ENCODE results near the gene AMOTL2. TPM values are rescaled to one million over a fixed set of nuclear protein-coding genes. Genes with fewer than 3 reads are reported as not detected.

The AMOTL2 gene
- total and polyA plus RNA-seq, 9 of the 15 experiments (the other 6 are each of a cell fraction or from before 2014, with no cell fraction given), result 0.12 to 0.31 TPM; not detected in 7

DNA sequence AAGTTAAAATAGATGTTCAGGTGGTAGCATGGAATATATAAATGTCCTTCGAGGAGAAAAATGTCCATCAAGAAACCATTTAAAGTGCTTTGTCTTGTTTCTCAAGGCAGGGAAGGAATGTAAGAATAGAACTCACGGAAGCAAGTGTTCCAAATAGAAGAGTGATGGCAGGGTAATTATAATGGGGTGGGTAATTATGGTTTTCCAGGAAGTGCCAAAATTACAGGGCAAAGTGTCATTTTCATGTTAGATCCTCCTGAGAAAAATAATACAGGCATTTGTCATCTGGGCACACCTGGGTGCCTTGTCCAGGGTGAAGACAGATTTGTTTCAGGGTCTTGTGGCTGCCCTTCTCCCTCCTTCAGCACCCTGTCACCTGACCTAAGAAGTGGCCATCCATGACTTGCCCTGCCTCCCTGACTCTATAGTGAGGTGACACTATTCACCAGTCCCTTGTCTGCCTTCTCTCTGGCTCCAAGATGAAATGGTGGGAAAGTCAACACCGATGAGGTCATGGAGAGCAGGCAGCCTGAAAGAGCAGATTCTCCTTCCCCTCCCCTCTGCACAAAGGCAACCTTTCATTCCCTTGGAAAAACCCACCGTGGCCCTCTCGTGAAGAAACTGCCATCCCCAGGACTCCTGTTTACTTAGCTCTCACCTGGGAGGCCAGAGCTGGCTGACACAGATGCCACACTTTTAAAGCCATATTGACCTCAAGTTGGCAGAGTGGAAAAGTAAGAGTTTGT is 45.1 kb upstream of the AMOTL2 start (continued):
- TF ChIP-seq GTF2F1 (IDR thresholded peaks at IDR 0.05; ENCODE audit: low read depth, low read length), result no peak

DNA sequence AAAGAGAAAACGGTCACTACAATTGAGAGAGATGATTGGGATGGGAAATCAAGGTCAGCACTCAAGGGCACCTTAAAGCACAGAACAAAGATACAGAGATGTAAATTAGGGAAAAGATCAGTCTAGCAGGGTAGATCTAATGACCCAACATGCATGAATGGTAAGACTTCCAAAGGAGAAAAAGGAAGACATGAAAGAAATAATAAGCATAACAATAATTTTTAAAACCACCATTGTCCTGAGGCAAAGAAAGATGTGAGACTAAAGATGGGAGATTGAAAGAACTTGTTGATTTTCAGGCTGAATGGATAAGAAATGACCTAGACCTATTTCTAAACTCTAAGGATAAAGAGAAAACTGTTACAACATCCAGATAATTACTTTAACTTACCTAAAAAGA is 34.8 kb upstream of the AMOTL2 start:
- H3K4me1 ChIP-seq (replicated peaks in 1 of 2; ENCODE audit: control insufficient read depth in 2 of 2, insufficient read depth in 2 of 2, low read length in 2 of 2), result peaks cover 0 to 8% of the 10 kb centered on the region in 2 experiments; a peak in 1 of 5 replicates
- H3K9me3 ChIP-seq (replicated peaks; ENCODE audit: control insufficient read depth, insufficient read depth, low read depth, low read length), result no peaks in the 10 kb centered on the region
- H4K20me1 ChIP-seq (replicated peaks; ENCODE audit: control insufficient read depth, insufficient read depth, low read length), result no peaks in the 10 kb centered on the region
- no peak overlapping the region for H3K4me3 ChIP-seq
- H3K9me1 ChIP-seq (ENCODE audit: control insufficient read depth, insufficient read depth, low read length), result no peaks in the 10 kb centered on the region
- ChIA-PET CTCF (ENCODE audit: low intra/inter-chr PET ratio) (interaction anchor here (0.7 kb wide), 1 partner anchor 101 kb away, joined by 3 read pairs; no protein-coding TSS in a partner anchor), POLR2A (no interaction called here)
- H2AFZ ChIP-seq (ENCODE audit: low read depth, low read length), result no peak overlapping the region
- in situ Hi-C loops (cut with MboI), result no loop called here
- 0% methylated on average over 1 of the region's 1 CpG for WGBS (ENCODE audit: insufficient coverage, low coverage, missing lambda C conversion rate)
- FAIRE-seq, result no peak
- no peak for ATAC-seq
- no peak overlapping the region for H3K4me2 ChIP-seq (ENCODE audit: insufficient read depth, low read length)
- H3K27me3 ChIP-seq (ENCODE audit: control insufficient read depth in 2 of 2, insufficient read depth in 2 of 2, low read length in 2 of 2), result peaks cover 10 to 29% of the 10 kb centered on the region in 2 experiments; a peak in 4 of 5 replicates
- intact Hi-C loops (cut with micrococcal nuclease), result no loop called here
- H3K36me3 ChIP-seq (ENCODE audit: control insufficient read depth, insufficient read depth, low read length), result no peaks in the 10 kb centered on the region
- H3K9ac ChIP-seq (ENCODE audit: insufficient read depth in 1 of 2, low read depth in 2 of 2, low read length in 2 of 2), result no peak overlapping the region
- no TSS peak for BruUV-seq (replicated peaks)
- TF ChIP-seq TAF15 (IDR thresholded peaks at IDR 0.05; ENCODE audit: low read depth, low read length) (no peak), ZNF507 (tag; conservative IDR thresholded peaks at IDR 0.05) (no peak), HNRNPH1 (optimal IDR thresholded peaks at IDR 0.05; ENCODE audit: low read depth, low read length) (no peak), EHMT2 (IDR thresholded peaks at IDR 0.05) (no peak)
- TF ChIP-seq, protein P1, sequence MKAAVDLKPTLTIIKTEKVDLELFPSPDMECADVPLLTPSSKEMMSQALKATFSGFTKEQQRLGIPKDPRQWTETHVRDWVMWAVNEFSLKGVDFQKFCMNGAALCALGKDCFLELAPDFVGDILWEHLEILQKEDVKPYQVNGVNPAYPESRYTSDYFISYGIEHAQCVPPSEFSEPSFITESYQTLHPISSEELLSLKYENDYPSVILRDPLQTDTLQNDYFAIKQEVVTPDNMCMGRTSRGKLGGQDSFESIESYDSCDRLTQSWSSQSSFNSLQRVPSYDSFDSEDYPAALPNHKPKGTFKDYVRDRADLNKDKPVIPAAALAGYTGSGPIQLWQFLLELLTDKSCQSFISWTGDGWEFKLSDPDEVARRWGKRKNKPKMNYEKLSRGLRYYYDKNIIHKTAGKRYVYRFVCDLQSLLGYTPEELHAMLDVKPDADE (conservative IDR thresholded peaks at IDR 0.05; ENCODE audit: control insufficient read depth, low read depth, low read length), result no peak
- no peaks in the 10 kb centered on the region for H3K79me2 ChIP-seq (ENCODE audit: control insufficient read depth, insufficient read depth, low read length)
- DNase-seq (ENCODE audit: extremely low read depth in 1 of 4, low spot score in 3 of 4), result no peak
- H3K27ac ChIP-seq (ENCODE audit: extremely low read depth, low read depth, low read length), result no peak overlapping the region

Data from K562 (cell line).